ENCODE measurements around the gene ARMH3. TPM values are rescaled to one million over a fixed set of nuclear protein-coding genes. Genes with fewer than 3 reads are reported as not detected.

The ARMH3 gene
- total RNA-seq, 1 experiment from 2014 or later = 9.7 TPM

DNA sequence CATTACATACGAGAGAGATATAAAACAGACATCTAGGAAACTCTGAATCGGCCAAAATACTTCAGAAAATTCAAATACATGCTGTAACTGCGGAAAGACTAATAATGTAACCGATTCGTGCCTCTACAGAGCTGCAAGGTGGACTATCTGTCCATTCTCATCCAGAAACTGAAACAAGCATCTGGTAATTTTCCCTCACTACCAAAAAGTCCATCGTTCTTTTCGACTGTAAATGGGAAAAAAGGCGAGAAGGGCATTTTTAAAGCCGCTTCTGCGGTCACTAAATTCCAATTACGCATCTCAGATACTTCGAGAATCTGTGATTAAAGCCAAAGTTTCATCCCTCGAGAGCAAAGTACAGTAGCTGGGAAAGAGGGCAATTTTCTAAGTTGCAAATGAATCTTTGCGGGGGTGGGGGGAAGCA lies 239.0 kb downstream of the ARMH3 start:
- DNase-seq (no peak), ATAC-seq (no peak)
- Histone ChIP-seq H3K27me3 (ENCODE audit: low read length) (no peaks in the 10 kb centered on the region), H4K20me1 (ENCODE audit: low read length) (peaks cover 46% of the 10 kb centered on the region), H3K9ac (ENCODE audit: low read length) (peak overlapping the region; percentile 94), H3K79me2 (ENCODE audit: low read length) (peaks cover 63% of the 10 kb centered on the region), H3K27ac (ENCODE audit: low read length) (0 out of 2 replicates have a peak overlapping the region, but pooled peaks have one; percentile 53), H3F3A (ENCODE audit: low read length, unreplicated experiment) (no peaks in the 10 kb centered on the region), H3K9me3 (ENCODE audit: low read length) (no peaks in the 10 kb centered on the region), H3K4me2 (ENCODE audit: low read length) (peak overlapping the region; percentile 99), H3K36me3 (ENCODE audit: low read depth, low read length) (peaks cover 6% of the 10 kb centered on the region; the same call in 1 of the 2 replicates), H3K9me2 (replicated peaks; ENCODE audit: low read length) (no peaks in the 10 kb centered on the region), H2AFZ (ENCODE audit: low read length) (no peak overlapping the region), H3K4me1 (ENCODE audit: insufficient read depth, low read length) (peaks cover 21% of the 10 kb centered on the region), H3K4me3 (ENCODE audit: low read length) (peak overlapping the region; percentile 99)
- intact Hi-C loops (cut with micrococcal nuclease) = no loop called here
- ChIA-PET POLR2A (ENCODE audit: unreplicated experiment) (no interaction called here), CTCF (no interaction called here)
- no TSS peak for BruUV-seq (replicated peaks)
- TF ChIP-seq EZH2 (IDR thresholded peaks at IDR 0.05; ENCODE audit: low read length, unreplicated experiment) = no peak
- TF ChIP-seq, protein P1, sequence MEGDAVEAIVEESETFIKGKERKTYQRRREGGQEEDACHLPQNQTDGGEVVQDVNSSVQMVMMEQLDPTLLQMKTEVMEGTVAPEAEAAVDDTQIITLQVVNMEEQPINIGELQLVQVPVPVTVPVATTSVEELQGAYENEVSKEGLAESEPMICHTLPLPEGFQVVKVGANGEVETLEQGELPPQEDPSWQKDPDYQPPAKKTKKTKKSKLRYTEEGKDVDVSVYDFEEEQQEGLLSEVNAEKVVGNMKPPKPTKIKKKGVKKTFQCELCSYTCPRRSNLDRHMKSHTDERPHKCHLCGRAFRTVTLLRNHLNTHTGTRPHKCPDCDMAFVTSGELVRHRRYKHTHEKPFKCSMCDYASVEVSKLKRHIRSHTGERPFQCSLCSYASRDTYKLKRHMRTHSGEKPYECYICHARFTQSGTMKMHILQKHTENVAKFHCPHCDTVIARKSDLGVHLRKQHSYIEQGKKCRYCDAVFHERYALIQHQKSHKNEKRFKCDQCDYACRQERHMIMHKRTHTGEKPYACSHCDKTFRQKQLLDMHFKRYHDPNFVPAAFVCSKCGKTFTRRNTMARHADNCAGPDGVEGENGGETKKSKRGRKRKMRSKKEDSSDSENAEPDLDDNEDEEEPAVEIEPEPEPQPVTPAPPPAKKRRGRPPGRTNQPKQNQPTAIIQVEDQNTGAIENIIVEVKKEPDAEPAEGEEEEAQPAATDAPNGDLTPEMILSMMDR (conservative IDR thresholded peaks at IDR 0.05; ENCODE audit: low read depth, low read length) = no peak
- no peak for TF ChIP-seq EZH2phosphoT487 (IDR thresholded peaks at IDR 0.05; ENCODE audit: borderline replicate concordance, low read length)

GRCh38 chr10:101816376-101816775 lies 239.6 kb downstream of the ARMH3 start:
- Histone ChIP-seq H2AFZ (ENCODE audit: low read length) (no peak overlapping the region), H3K27ac (ENCODE audit: low read length) (no peak overlapping the region), H4K20me1 (ENCODE audit: low read length) (peaks cover 46% of the 10 kb centered on the region), H3K9ac (ENCODE audit: low read length) (peak overlapping the region; percentile 94), H3K36me3 (ENCODE audit: low read depth, low read length) (peaks cover 9% of the 10 kb centered on the region; the same call in 1 of the 2 replicates), H3K79me2 (ENCODE audit: low read length) (peaks cover 69% of the 10 kb centered on the region), H3F3A (ENCODE audit: low read length, unreplicated experiment) (no peaks in the 10 kb centered on the region), H3K9me2 (replicated peaks; ENCODE audit: low read length) (no peaks in the 10 kb centered on the region), H3K9me3 (ENCODE audit: low read length) (no peaks in the 10 kb centered on the region), H3K4me1 (ENCODE audit: insufficient read depth, low read length) (peaks cover 21% of the 10 kb centered on the region), H3K27me3 (ENCODE audit: low read length) (no peaks in the 10 kb centered on the region), H3K4me3 (ENCODE audit: low read length) (peak overlapping the region; percentile 99), H3K4me2 (ENCODE audit: low read length) (peak overlapping the region; percentile 99)
- DNase-seq = no peak
- POLR2A ChIA-PET (ENCODE audit: unreplicated experiment) = interaction anchor here (0.7 kb wide), 1 partner anchor 53 kb away, joined by 14 read pairs; no protein-coding TSS in a partner anchor
- CTCF ChIA-PET = no interaction called here
- intact Hi-C loops (cut with micrococcal nuclease) = no loop called here
- TF ChIP-seq EZH2 (IDR thresholded peaks at IDR 0.05; ENCODE audit: low read length, unreplicated experiment) = no peak
- TF ChIP-seq, protein P1 (conservative IDR thresholded peaks at IDR 0.05; ENCODE audit: low read depth, low read length) = no peak
- TF ChIP-seq EZH2phosphoT487 (IDR thresholded peaks at IDR 0.05; ENCODE audit: borderline replicate concordance, low read length) = no peak
- BruUV-seq (replicated peaks) = no TSS peak
- ATAC-seq = no peak

- no peaks in the 10 kb centered on the region for H3F3A ChIP-seq (ENCODE audit: low read length, unreplicated experiment)
- H3K4me3 ChIP-seq (ENCODE audit: low read length) = peak overlapping the region; percentile 99
- no peaks in the 10 kb centered on the region for H3K27me3 ChIP-seq (ENCODE audit: low read length)
- BruUV-seq (replicated peaks) = no TSS peak
- peaks cover 19% of the 10 kb centered on the region; the same call in 1 of the 2 replicates for H3K36me3 ChIP-seq (ENCODE audit: low read depth, low read length)
- peak overlapping the region; percentile 99 for H3K4me2 ChIP-seq (ENCODE audit: low read length)
- peaks cover 18% of the 10 kb centered on the region for H3K4me1 ChIP-seq (ENCODE audit: insufficient read depth, low read length)
- peaks cover 46% of the 10 kb centered on the region for H4K20me1 ChIP-seq (ENCODE audit: low read length)
- no peak overlapping the region for H3K27ac ChIP-seq (ENCODE audit: low read length)
- no peaks in the 10 kb centered on the region for H3K9me2 ChIP-seq (replicated peaks; ENCODE audit: low read length)
- H3K79me2 ChIP-seq (ENCODE audit: low read length) = peaks cover 84% of the 10 kb centered on the region
- H3K9me3 ChIP-seq (ENCODE audit: low read length) = no peaks in the 10 kb centered on the region
- H3K9ac ChIP-seq (ENCODE audit: low read length) = peak overlapping the region; percentile 94; the same call in 1 of the 2 replicates
- ATAC-seq (no peak), DNase-seq (no peak)
- TF ChIP-seq EZH2 (IDR thresholded peaks at IDR 0.05; ENCODE audit: low read length, unreplicated experiment) (no peak), EZH2phosphoT487 (IDR thresholded peaks at IDR 0.05; ENCODE audit: borderline replicate concordance, low read length) (no peak)
- TF ChIP-seq, protein P1 (conservative IDR thresholded peaks at IDR 0.05; ENCODE audit: low read depth, low read length) = no peak
- POLR2A ChIA-PET (ENCODE audit: unreplicated experiment) = no interaction called here
- no peak overlapping the region for H2AFZ ChIP-seq (ENCODE audit: low read length)
- intact Hi-C loops (cut with micrococcal nuclease) = no loop called here
- CTCF ChIA-PET = no interaction called here
These were observed 241.4 kb downstream of the ARMH3 start for GRCh38 chr10:101814466-101815071.

Data from PC-3 (cell line).